Activated CD4-positive, alpha-beta T cell treated with anti-CD3 and anti-CD28 coated beads for 36 hours (primary cell): ENCODE results near the gene FAM83F. TPM values are rescaled to one million over a fixed set of nuclear protein-coding genes. Genes with fewer than 3 reads are reported as not detected.

Experiments
- ATAC-seq: fragments of 200-7000 bp; cut with Tn5 transposase; one replicate; pipeline ENCODE4 v1.10.0; 2021; ENCODE audit warnings: mild to moderate bottlenecking, moderate library complexity
- CTCF ChIA-PET: fragments of 350-600 bp; sonication (Branson Sonifier 250); formaldehyde crosslinking; loops from one replicate; lab custom pipeline; 2021; ENCODE audit warnings: antibody characterized with exemption; lab: Charles Lee
- POLR2A ChIA-PET: fragments of 350-600 bp; sonication (Branson Sonifier 250); formaldehyde crosslinking; loops from one replicate; lab custom pipeline; 2021; ENCODE audit warnings: antibody characterized with exemption, inconsistent platforms; lab: Charles Lee
- DNase-seq: peaks from one replicate; pipeline ENCODE4 v3.0.0-alpha.2; 2020
- H3K27ac Mint-ChIP-seq: one replicate; pipeline ENCODE4 v1.8.0; 2021; ENCODE audit warnings: mixed read lengths
- H3K27me3 Mint-ChIP-seq: one replicate; pipeline ENCODE4 v1.8.0; 2021; ENCODE audit warnings: mixed read lengths
- H3K36me3 Mint-ChIP-seq: one replicate; pipeline ENCODE4 v1.8.0; 2021; ENCODE audit warnings: low read depth, mixed read lengths
- H3K4me1 Mint-ChIP-seq: one replicate; pipeline ENCODE4 v1.8.0; 2021; ENCODE audit warnings: mixed read lengths
- H3K4me3 Mint-ChIP-seq: one replicate; pipeline ENCODE4 v1.8.0; 2021; ENCODE audit warnings: mild to moderate bottlenecking, moderate library complexity, mixed read lengths
- H3K9me3 Mint-ChIP-seq: one replicate; pipeline ENCODE4 v1.8.0; 2021; ENCODE audit warnings: low read depth, mixed read lengths
- intact Hi-C, 2 experiments: fragments of 100-400 bp; cut with DNase I in 1 of 2; cut with micrococcal nuclease in 1 of 2; formaldehyde crosslinking; loops; one replicate each; pipeline versions ENCODE4 v1.14.2 to v1.15.1; 2022 to 2024; cut with DNase I, micrococcal nuclease
- total RNA-seq, 2 experiments: library from RNA; stranded (reverse); gene quantifications; one replicate each; pipeline ENCODE4 v1.2.3, GENCODE V29; 2021

Gene FAM83F
- total RNA-seq, 2 experiments from 2014 or later = 0.49 to 0.91 TPM

- H3K9me3 Mint-ChIP-seq = no peaks in the 10 kb centered on the region
- ChIA-PET POLR2A (no interaction called here), CTCF (interaction anchor here (1.0 kb wide), 1 partner anchor 17 kb away, joined by 3 read pairs; no protein-coding TSS in a partner anchor)
- H3K27ac Mint-ChIP-seq = no peak overlapping the region
- no peaks in the 10 kb centered on the region for H3K27me3 Mint-ChIP-seq
- intact Hi-C loops = loop anchor here in 1 of 2 experiments (5.0 kb wide), 1 partner anchor 38 kb away; the partner anchor contains the start of gene FAM83F
- DNase-seq (peak; percentile 53), ATAC-seq (peak; percentile 40)
- peaks cover 90% of the 10 kb centered on the region for H3K4me1 Mint-ChIP-seq
- no peak overlapping the region for H3K4me3 Mint-ChIP-seq
- H3K36me3 Mint-ChIP-seq = peaks cover 61% of the 10 kb centered on the region
Observed at GRCh38 chr22:39954584-39955055, 40.1 kb upstream of the FAM83F start.

- Mint-ChIP-seq H3K27me3 (no peaks in the 10 kb centered on the region), H3K27ac (no peak overlapping the region), H3K9me3 (no peaks in the 10 kb centered on the region), H3K4me1 (peaks cover 90% of the 10 kb centered on the region), H3K4me3 (no peak overlapping the region), H3K36me3 (peaks cover 65% of the 10 kb centered on the region)
- CTCF ChIA-PET = interaction anchor here (0.7 to 1.0 kb wide), 3 partner anchors 10 to 412 kb away, joined by 3 to 7 read pairs (median 4); no protein-coding TSS in a partner anchor
- DNase-seq = no peak
- no peak for ATAC-seq
- intact Hi-C loops = no loop called here
- POLR2A ChIA-PET = no interaction called here
Observed at GRCh38 chr22:39955675-39956074, 39.1 kb upstream of the FAM83F start.

- H3K36me3 Mint-ChIP-seq = peaks cover 68% of the 10 kb centered on the region
- peak overlapping the region; percentile 34 for H3K27ac Mint-ChIP-seq
- intact Hi-C loops = no loop called here
- no peak for ATAC-seq
- no peaks in the 10 kb centered on the region for H3K9me3 Mint-ChIP-seq
- DNase-seq = no peak
- no peak overlapping the region for H3K4me3 Mint-ChIP-seq
- H3K27me3 Mint-ChIP-seq = no peaks in the 10 kb centered on the region
- peaks cover 90% of the 10 kb centered on the region for H3K4me1 Mint-ChIP-seq
- CTCF ChIA-PET = interaction anchor here (1.0 to 1.4 kb wide), 3 partner anchors 8 to 29 kb away, joined by 3 to 5 read pairs (median 3); no protein-coding TSS in a partner anchor
- POLR2A ChIA-PET = interaction anchor here (0.6 kb wide), 1 partner anchor 291 kb away, joined by 3 read pairs; no protein-coding TSS in a partner anchor
Observed at GRCh38 chr22:39956932-39957664, 37.7 kb upstream of the FAM83F start.

- DNase-seq (no peak), ATAC-seq (no peak)
- intact Hi-C loops = no loop called here
- Mint-ChIP-seq H3K9me3 (no peaks in the 10 kb centered on the region), H3K27ac (peak overlapping the region; percentile 21), H3K4me1 (peaks cover 84% of the 10 kb centered on the region), H3K4me3 (no peak overlapping the region), H3K36me3 (peaks cover 62% of the 10 kb centered on the region), H3K27me3 (no peaks in the 10 kb centered on the region)
- ChIA-PET CTCF (interaction anchor here (1.4 kb wide), 1 partner anchor 9 kb away, joined by 5 read pairs; no protein-coding TSS in a partner anchor), POLR2A (interaction anchor here (0.6 kb wide), 1 partner anchor 290 kb away, joined by 3 read pairs; no protein-coding TSS in a partner anchor)
Observed at GRCh38 chr22:39958009-39958711, 36.6 kb upstream of the FAM83F start.

- H3K4me1 Mint-ChIP-seq = peaks cover 80% of the 10 kb centered on the region
- no peak for ATAC-seq
- POLR2A ChIA-PET = no interaction called here
- H3K9me3 Mint-ChIP-seq = no peaks in the 10 kb centered on the region
- peak overlapping the region; percentile 67 for H3K27ac Mint-ChIP-seq
- intact Hi-C loops = no loop called here
- no peak overlapping the region for H3K4me3 Mint-ChIP-seq
- peak; percentile 48 for DNase-seq
- CTCF ChIA-PET = no interaction called here
- peaks cover 61% of the 10 kb centered on the region for H3K36me3 Mint-ChIP-seq
- H3K27me3 Mint-ChIP-seq = no peaks in the 10 kb centered on the region
Observed at GRCh38 chr22:39958949-39959639, 35.7 kb upstream of the FAM83F start.

GRCh38 chr22:39959640-39960447 is 34.9 kb upstream of the FAM83F start, which contains the start of gene TMA7B:
Gene TMA7B (plus strand): TSS chr22:39960397. CDS start chr22:39964375, 3,978 bp downstream.
- DNase-seq (peak; percentile 66), ATAC-seq (peak; percentile 52)
- H3K27ac Mint-ChIP-seq = peak within 1 kb of the TSS; percentile 78
- intact Hi-C loops = loop anchor here (2.0 kb wide), 2 partner anchors 51 to 59 kb away; partner anchors contain the start of gene GRAP2 (in 1 of the 2)
- peaks cover 72% of the 10 kb centered on the region for H3K4me1 Mint-ChIP-seq
- H3K4me3 Mint-ChIP-seq = peak within 1 kb of the TSS; percentile 27
- no peaks in the 10 kb centered on the region for H3K27me3 Mint-ChIP-seq
- no peaks in the 10 kb centered on the region for H3K9me3 Mint-ChIP-seq
- ChIA-PET POLR2A (no interaction called here), CTCF (interaction anchor here (0.5 to 0.9 kb wide), 4 partner anchors 17 to 53 kb away, joined by 3 read pairs; no protein-coding TSS in a partner anchor)
- peaks cover 66% of the 10 kb centered on the region for H3K36me3 Mint-ChIP-seq

GRCh38 chr22:39960791-39961746 is 33.7 kb upstream of the FAM83F start:
- Mint-ChIP-seq H3K4me1 (peaks cover 65% of the 10 kb centered on the region), H3K27me3 (no peaks in the 10 kb centered on the region), H3K36me3 (peaks cover 67% of the 10 kb centered on the region), H3K4me3 (peak overlapping the region; percentile 27), H3K27ac (peak overlapping the region; percentile 78), H3K9me3 (no peaks in the 10 kb centered on the region)
- intact Hi-C loops = loop anchor here (1.0 to 2.0 kb wide), 3 partner anchors 10 to 60 kb away; partner anchors contain the start of gene GRAP2 (in 1 of the 2)
- peak; percentile 85 for DNase-seq
- POLR2A ChIA-PET = no interaction called here
- CTCF ChIA-PET = interaction anchor here (0.9 to 1.2 kb wide), 3 partner anchors 18 to 35 kb away, joined by 3 to 4 read pairs (median 3); no protein-coding TSS in a partner anchor
- peak; percentile 95 for ATAC-seq

GRCh38 chr22:39962071-39962470 is 32.7 kb upstream of the FAM83F start:
- ChIA-PET CTCF (interaction anchor here (1.2 kb wide), 1 partner anchor 19 kb away, joined by 3 read pairs; no protein-coding TSS in a partner anchor), POLR2A (interaction anchor here (1.1 kb wide), 1 partner anchor 9 kb away, joined by 3 read pairs; no protein-coding TSS in a partner anchor)
- peak overlapping the region; percentile 27 for H3K4me3 Mint-ChIP-seq
- H3K27me3 Mint-ChIP-seq = no peaks in the 10 kb centered on the region
- peaks cover 65% of the 10 kb centered on the region for H3K36me3 Mint-ChIP-seq
- H3K9me3 Mint-ChIP-seq = no peaks in the 10 kb centered on the region
- intact Hi-C loops = no loop called here
- DNase-seq (no peak), ATAC-seq (no peak)
- peaks cover 60% of the 10 kb centered on the region for H3K4me1 Mint-ChIP-seq
- peak overlapping the region; percentile 78 for H3K27ac Mint-ChIP-seq

GRCh38 chr22:39965748-39966147 is 29.0 kb upstream of the FAM83F start:
- Mint-ChIP-seq H3K9me3 (no peaks in the 10 kb centered on the region), H3K27ac (peak overlapping the region; percentile 38), H3K4me3 (no peak overlapping the region), H3K4me1 (peaks cover 26% of the 10 kb centered on the region), H3K27me3 (no peaks in the 10 kb centered on the region), H3K36me3 (peaks cover 52% of the 10 kb centered on the region)
- ChIA-PET CTCF (interaction anchor here (0.9 to 2.0 kb wide), 5 partner anchors 10 to 59 kb away, joined by 3 to 8 read pairs (median 5); no protein-coding TSS in a partner anchor), POLR2A (no interaction called here)
- no peak for ATAC-seq
- intact Hi-C loops = no loop called here
- no peak for DNase-seq
